Fibroblast of lung (primary cell): ENCODE results near the gene ATP6V0D1.

Experiments used
- CTCF ChIP-seq, 2 donors: IDR thresholded peaks in 1 of 2; conservative IDR thresholded peaks in 1 of 2; 1 replicate in 1 of 2; 2 replicates in 1 of 2; pipeline ENCODE4 v1.5.1; 2011 to 2012; ENCODE audit warnings: low read length in 2 of 2, control low read depth in 1 of 2, inconsistent platforms in 1 of 2, low read depth in 1 of 2, mild to moderate bottlenecking in 1 of 2
- EZH2 ChIP-seq: IDR thresholded peaks from 2 replicates; pipeline ENCODE4 v1.5.1; 2012; ENCODE audit warnings: low read length, control low read depth, mild to moderate bottlenecking; ENCODE audit errors: missing control alignments

DNA sequence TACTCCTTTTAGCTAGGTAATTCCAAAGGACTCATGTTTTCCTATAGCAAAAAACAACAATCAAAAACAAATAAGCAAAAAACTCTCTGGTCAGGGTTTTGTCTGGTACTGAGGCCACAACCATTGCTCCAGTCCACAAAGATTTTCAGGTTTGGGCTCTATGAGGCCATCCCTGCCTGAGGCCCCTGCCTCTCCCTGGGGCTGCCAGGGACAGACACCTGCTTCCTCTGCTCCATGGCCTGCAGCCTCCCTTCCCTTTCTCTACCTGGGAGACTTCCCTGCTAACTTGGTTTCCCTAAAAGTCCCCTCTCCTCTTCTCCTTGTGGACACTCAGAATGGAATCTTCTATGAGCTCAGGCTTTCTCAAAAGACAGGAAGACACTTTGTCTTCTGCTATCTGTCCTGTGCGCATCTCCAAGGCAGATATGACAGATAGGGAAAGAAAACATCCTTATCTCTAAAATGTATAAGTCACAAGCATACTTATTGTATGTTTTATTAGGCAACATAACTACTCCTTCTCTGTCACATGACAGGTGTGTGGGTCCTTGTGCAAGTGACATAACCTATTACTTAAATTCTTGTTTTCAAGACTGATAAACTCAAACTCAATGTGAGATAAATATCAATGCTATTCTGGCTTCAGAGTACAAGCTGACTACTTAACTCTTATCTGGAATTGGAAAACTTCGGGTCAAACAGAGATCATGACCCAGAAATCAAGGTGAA is 63.5 kb downstream of the ATP6V0D1 start:
- TF ChIP-seq CTCF (conservative IDR thresholded peaks at IDR 0.05 in 1 of 2, IDR thresholded peaks at IDR 0.05 in 1 of 2; ENCODE audit: low read depth in 1 of 2, low read length in 2 of 2), result no peak
- TF ChIP-seq EZH2, result no peak
